ENCODE measurements around the gene ABTB2. TPM values are rescaled to one million over a fixed set of nuclear protein-coding genes. Genes with fewer than 3 reads are reported as not detected.

Gene ABTB2
- total RNA-seq, 1 experiment from 2014 or later, result 3.1 TPM

GRCh38 chr11:34132261-34132965, 225.4 kb downstream of the ABTB2 start:
- Mint-ChIP-seq H3K27ac (ENCODE audit: low read depth, unreplicated experiment) (no peak overlapping the region), H3K27me3 (ENCODE audit: insufficient read depth, unreplicated experiment) (no peaks in the 10 kb centered on the region), H3K9me3 (ENCODE audit: unreplicated experiment) (no peaks in the 10 kb centered on the region), H3K36me3 (ENCODE audit: insufficient read depth, unreplicated experiment) (peaks cover 98% of the 10 kb centered on the region), H3K4me3 (ENCODE audit: unreplicated experiment) (no peak overlapping the region), H3K4me1 (ENCODE audit: insufficient read depth, unreplicated experiment) (no peaks in the 10 kb centered on the region)
- intact Hi-C loops (cut with micrococcal nuclease), result no loop called here
- ChIA-PET CTCF (interaction anchor here (1.0 kb wide), 1 partner anchor 42 kb away, joined by 3 read pairs; no protein-coding TSS in a partner anchor), POLR2A (interaction anchor here (1.1 to 1.4 kb wide), 2 partner anchors 26 kb away, joined by 5 to 6 read pairs; partner anchors contain the start of gene NAT10)
- no TSS peak for BruUV-seq (replicated peaks)
- TF ChIP-seq CTCF (IDR thresholded peaks at IDR 0.05; ENCODE audit: unreplicated experiment), result no peak
- DNase-seq (ENCODE audit: unreplicated experiment), result no peak

- no peaks in the 10 kb centered on the region for H3K9me3 Mint-ChIP-seq (ENCODE audit: unreplicated experiment)
- no TSS peak for BruUV-seq (replicated peaks)
- CTCF ChIA-PET, result interaction anchor here (1.1 kb wide), 1 partner anchor 36 kb away, joined by 3 read pairs; no protein-coding TSS in a partner anchor
- POLR2A ChIA-PET, result no interaction called here
- no peaks in the 10 kb centered on the region for H3K27me3 Mint-ChIP-seq (ENCODE audit: insufficient read depth, unreplicated experiment)
- intact Hi-C loops (cut with micrococcal nuclease), result no loop called here
- H3K27ac Mint-ChIP-seq (ENCODE audit: low read depth, unreplicated experiment), result no peak overlapping the region
- no peaks in the 10 kb centered on the region for H3K4me1 Mint-ChIP-seq (ENCODE audit: insufficient read depth, unreplicated experiment)
- no peak for TF ChIP-seq CTCF (IDR thresholded peaks at IDR 0.05; ENCODE audit: unreplicated experiment)
- peaks cover 98% of the 10 kb centered on the region for H3K36me3 Mint-ChIP-seq (ENCODE audit: insufficient read depth, unreplicated experiment)
- H3K4me3 Mint-ChIP-seq (ENCODE audit: unreplicated experiment), result no peak overlapping the region
- DNase-seq (ENCODE audit: unreplicated experiment), result no peak
Observed at GRCh38 chr11:34128824-34129223, 229.0 kb downstream of the ABTB2 start.

- Mint-ChIP-seq H3K4me3 (ENCODE audit: unreplicated experiment) (no peak overlapping the region), H3K27me3 (ENCODE audit: insufficient read depth, unreplicated experiment) (no peaks in the 10 kb centered on the region), H3K36me3 (ENCODE audit: insufficient read depth, unreplicated experiment) (peaks cover 98% of the 10 kb centered on the region), H3K9me3 (ENCODE audit: unreplicated experiment) (no peaks in the 10 kb centered on the region), H3K27ac (ENCODE audit: low read depth, unreplicated experiment) (peak overlapping the region; percentile 39), H3K4me1 (ENCODE audit: insufficient read depth, unreplicated experiment) (no peaks in the 10 kb centered on the region)
- CTCF ChIA-PET, result interaction anchor here (0.6 to 0.9 kb wide), 3 partner anchors 10 to 118 kb away, joined by 3 read pairs; no protein-coding TSS in a partner anchor
- no TSS peak for BruUV-seq (replicated peaks)
- intact Hi-C loops (cut with micrococcal nuclease), result no loop called here
- DNase-seq (ENCODE audit: unreplicated experiment), result no peak
- POLR2A ChIA-PET, result no interaction called here
- TF ChIP-seq CTCF (IDR thresholded peaks at IDR 0.05; ENCODE audit: unreplicated experiment), result no peak
Observed at GRCh38 chr11:34126959-34127848, 230.6 kb downstream of the ABTB2 start.

Measured in MCF 10A (cell line).